WTC11 (cell line): Measurements from ENCODE around the gene RETSAT. TPM values are rescaled to one million over a fixed set of nuclear protein-coding genes. Genes with fewer than 3 reads are reported as not detected.
"Not testable (repeated sequence)": the region's sequence is repeated elsewhere in the genome, so short reads cannot be mapped to it uniquely, and the experiment has no call there.

Experiments
- ATAC-seq: fragments of 200-7000 bp; cut with Tn5 transposase; 2 replicates; pipeline ENCODE4 v1.10.0; 2021; ENCODE audit warnings: mild to moderate bottlenecking, moderate library complexity
- CTCF ChIA-PET: fragments of 300-600 bp; sonication (Branson Sonifier 250); formaldehyde crosslinking; loops from one replicate; lab custom pipeline; 2021; ENCODE audit warnings: antibody characterized with exemption; lab: Charles Lee
- POLR2A ChIA-PET: fragments of 350-600 bp; sonication (Branson Sonifier 250); formaldehyde crosslinking; loops from one replicate; lab custom pipeline; 2021; ENCODE audit warnings: antibody characterized with exemption; lab: Charles Lee
- DNase-seq: peaks from one replicate; pipeline ENCODE4 v3.0.0; 2021; ENCODE audit warnings: low spot score
- H3K27ac Mint-ChIP-seq: 2 replicates; pipeline ENCODE4 v1.8.0; 2021; ENCODE audit warnings: mixed read lengths
- H3K27me3 Mint-ChIP-seq: 2 replicates; pipeline ENCODE4 v1.8.0; 2021; ENCODE audit warnings: low read depth, mild to moderate bottlenecking, moderate library complexity, mixed read lengths
- H3K36me3 Mint-ChIP-seq: 2 replicates; pipeline ENCODE4 v1.8.0; 2021; ENCODE audit warnings: mixed read lengths
- H3K4me1 Mint-ChIP-seq: 2 replicates; pipeline ENCODE4 v1.8.0; 2022; ENCODE audit warnings: mixed read lengths
- H3K4me3 Mint-ChIP-seq: 2 replicates; pipeline ENCODE4 v1.8.0; 2021; ENCODE audit warnings: mild to moderate bottlenecking, moderate library complexity, mixed read lengths
- H3K9me3 Mint-ChIP-seq: 2 replicates; pipeline ENCODE4 v1.8.0; 2021; ENCODE audit warnings: mixed read lengths
- AFF4 ChIP-seq: sonication (generic); formaldehyde crosslinking; IDR thresholded peaks from 2 replicates; pipeline ENCODE4 v1.8.1; 2023; ENCODE audit warnings: mild to moderate bottlenecking, missing genetic modification reagents, borderline replicate concordance
- ARID4B ChIP-seq: sonication (generic); formaldehyde crosslinking; IDR thresholded peaks from 2 replicates; pipeline ENCODE4 v1.8.0; 2023; ENCODE audit warnings: missing genetic modification reagents, mild to moderate bottlenecking, borderline replicate concordance
- CREB1 ChIP-seq: sonication (generic); formaldehyde crosslinking; IDR thresholded peaks from 2 replicates; pipeline ENCODE4 v1.8.0; 2023; ENCODE audit warnings: mild to moderate bottlenecking, missing genetic modification reagents
- FOXJ3 ChIP-seq: sonication (generic); formaldehyde crosslinking; IDR thresholded peaks from 2 replicates; pipeline ENCODE4 v1.9.0; 2021; ENCODE audit warnings: missing genetic modification reagents, mild to moderate bottlenecking, borderline replicate concordance
- GTF2I ChIP-seq: fragments of 250-450 bp; sonication (Bioruptor Pico); conservative IDR thresholded peaks from 2 replicates; pipeline ENCODE4 v1.4.0; 2021; ENCODE audit warnings: mild to moderate bottlenecking
- JAZF1 ChIP-seq: fragments of 250-450 bp; sonication (Bioruptor Pico); IDR thresholded peaks from 2 replicates; pipeline ENCODE4 v1.9.0; 2021; ENCODE audit warnings: moderate library complexity, mild to moderate bottlenecking, inconsistent platforms
- KAT7 ChIP-seq: sonication (generic); formaldehyde crosslinking; IDR thresholded peaks from 2 replicates; pipeline ENCODE4 v1.8.1; 2023; ENCODE audit warnings: missing genetic modification reagents, mild to moderate bottlenecking, borderline replicate concordance
- MXD4 ChIP-seq: fragments of 250-450 bp; sonication (Bioruptor Pico); IDR thresholded peaks from 2 replicates; pipeline ENCODE4 v1.8.0; 2021; ENCODE audit warnings: mild to moderate bottlenecking, moderate library complexity, borderline replicate concordance
- NFE2L1 ChIP-seq: sonication (generic); formaldehyde crosslinking; IDR thresholded peaks from 2 replicates; pipeline ENCODE4 v1.8.1; 2023; ENCODE audit warnings: missing genetic modification reagents
- NFYB ChIP-seq: sonication (generic); formaldehyde crosslinking; conservative IDR thresholded peaks from 2 replicates; pipeline ENCODE4 v1.8.0; 2022; ENCODE audit warnings: low read depth, missing genetic modification reagents
- PRRX2 ChIP-seq: fragments of 250-450 bp; sonication (Bioruptor Pico); IDR thresholded peaks from 2 replicates; pipeline ENCODE4 v1.8.0; 2021; ENCODE audit warnings: mild to moderate bottlenecking
- SMAD3 ChIP-seq: sonication (generic); formaldehyde crosslinking; IDR thresholded peaks from 2 replicates; pipeline ENCODE4 v1.8.0; 2022; ENCODE audit warnings: missing genetic modification reagents, mild to moderate bottlenecking, borderline replicate concordance
- SP1 ChIP-seq: sonication (generic); formaldehyde crosslinking; conservative IDR thresholded peaks from 2 replicates; pipeline ENCODE4 v1.8.1; 2022; ENCODE audit warnings: missing genetic modification reagents
- TEAD1 ChIP-seq: sonication (generic); formaldehyde crosslinking; IDR thresholded peaks from 2 replicates; pipeline ENCODE4 v1.8.0; 2022; ENCODE audit warnings: mild to moderate bottlenecking, missing genetic modification reagents
- TEAD4 ChIP-seq: sonication (generic); formaldehyde crosslinking; IDR thresholded peaks from 2 replicates; pipeline ENCODE4 v1.8.0; 2022; ENCODE audit warnings: mild to moderate bottlenecking, missing genetic modification reagents
- ZNF121 ChIP-seq: sonication (generic); formaldehyde crosslinking; IDR thresholded peaks from 2 replicates; pipeline ENCODE4 v1.8.0; 2023; ENCODE audit warnings: missing genetic modification reagents
- ZNF263 ChIP-seq: sonication (generic); formaldehyde crosslinking; IDR thresholded peaks from 2 replicates; pipeline ENCODE4 v1.8.1; 2022; ENCODE audit warnings: low read depth, mild to moderate bottlenecking, moderate library complexity, missing genetic modification reagents
- ZNF317 ChIP-seq: sonication (generic); formaldehyde crosslinking; IDR thresholded peaks from 2 replicates; pipeline ENCODE4 v1.8.1; 2023; ENCODE audit warnings: low read depth, mild to moderate bottlenecking, moderate library complexity, missing genetic modification reagents, borderline replicate concordance
- ZNF671 ChIP-seq: fragments of 250-450 bp; sonication (Bioruptor Pico); IDR thresholded peaks from 2 replicates; pipeline ENCODE4 v1.8.0; 2021; ENCODE audit warnings: mild to moderate bottlenecking
- total RNA-seq: library from RNA; stranded (reverse); gene quantifications from 3 replicates; pipeline ENCODE4 v1.2.3, GENCODE V29; 2021
- TF ChIP-seq, protein P1 (sequence below): sonication (generic); formaldehyde crosslinking; IDR thresholded peaks from 2 replicates; pipeline ENCODE4 v1.8.0; 2022; ENCODE audit warnings: mild to moderate bottlenecking, missing genetic modification reagents

The RETSAT gene
- total RNA-seq, 1 experiment from 2014 or later, result 24.4 TPM

DNA sequence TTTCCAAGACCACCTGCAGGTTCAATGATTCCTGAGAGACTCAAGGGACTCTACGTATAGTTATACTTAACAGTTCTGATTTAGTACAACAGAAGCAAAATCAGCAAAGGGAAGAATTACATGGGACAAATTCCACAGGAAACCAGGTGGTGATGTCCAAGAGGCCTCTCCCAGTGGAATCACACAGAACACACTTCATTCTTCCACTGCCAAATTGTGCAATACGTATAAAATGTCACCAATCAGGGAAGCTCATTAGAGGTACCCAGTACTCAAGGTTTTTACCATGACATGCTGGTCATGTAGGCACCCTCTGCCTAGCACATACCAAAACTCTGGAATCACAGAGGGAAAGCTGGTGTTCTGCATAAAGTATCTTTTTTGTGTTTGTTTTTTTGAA, 33.4 kb upstream of the RETSAT start (continued):
- no peak for TF ChIP-seq CREB1 (CRISPR knock-in tag)
- TF ChIP-seq NFYB, result no peak

- ATAC-seq (no peak), DNase-seq (no peak)
- POLR2A ChIA-PET, result no interaction called here
- H3K9me3 Mint-ChIP-seq, result peaks cover 3% of the 10 kb centered on the region; the same call in 1 of the 2 replicates
- H3K36me3 Mint-ChIP-seq, result peaks cover 22% of the 10 kb centered on the region
- H3K27ac Mint-ChIP-seq, result peak overlapping the region; percentile 76
- no peaks in the 10 kb centered on the region; the same call in 1 of the 2 replicates for H3K27me3 Mint-ChIP-seq
- no peak for TF ChIP-seq TEAD1 (CRISPR knock-in tag)
- no peak overlapping the region for H3K4me3 Mint-ChIP-seq
- H3K4me1 Mint-ChIP-seq, result peaks cover 24% of the 10 kb centered on the region
- CTCF ChIA-PET, result interaction anchor here (0.8 to 2.6 kb wide), 2 partner anchors 153 to 166 kb away, joined by 3 to 9 read pairs; partner anchors contain the start of gene MAT2A
These were observed 31.4 kb upstream of the RETSAT start for GRCh38 chr2:85385746-85386145.

GRCh38 chr2:85383850-85384249, 29.5 kb upstream of the RETSAT start:
- POLR2A ChIA-PET, result no interaction called here
- Mint-ChIP-seq H3K4me1 (peaks cover 20% of the 10 kb centered on the region), H3K4me3 (no peak overlapping the region)

DNA sequence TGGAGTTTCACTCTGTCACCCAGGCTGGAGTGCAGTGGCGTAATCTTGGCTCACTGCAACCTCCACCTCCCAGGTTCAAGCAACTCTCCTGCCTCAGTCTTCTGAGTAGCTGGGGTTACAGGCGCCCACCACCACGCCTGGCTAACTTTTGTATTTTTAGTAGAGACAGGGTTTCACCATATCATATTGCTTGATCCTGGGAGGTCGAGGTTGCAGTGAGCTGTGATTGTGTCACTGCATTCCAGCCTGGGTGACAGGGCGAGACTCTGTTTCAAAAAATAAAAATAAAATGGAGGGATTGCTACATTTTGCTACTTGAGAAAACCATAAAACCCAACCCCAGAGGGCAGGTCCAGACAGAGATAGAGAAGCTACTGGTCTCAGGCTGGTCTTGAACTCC, 28.8 kb upstream of the RETSAT start:
- CTCF ChIA-PET, result interaction anchor here (0.6 kb wide), 1 partner anchor 156 kb away, joined by 3 read pairs; the partner anchor contains the start of gene MAT2A
- H3K27ac Mint-ChIP-seq, result not testable (repeated sequence)

More at GRCh38 chr2:85383850-85384249, 29.5 kb upstream of the RETSAT start:
- peaks cover 40% of the 10 kb centered on the region for H3K36me3 Mint-ChIP-seq
- peaks cover 15% of the 10 kb centered on the region for H3K9me3 Mint-ChIP-seq
- TF ChIP-seq TEAD1 (CRISPR knock-in tag) (no peak), ZNF317 (CRISPR knock-in tag) (no peak), SP1 (CRISPR knock-in tag) (no peak), FOXJ3 (CRISPR knock-in tag) (no peak), ZNF121 (no peak), ARID4B (CRISPR knock-in tag) (no peak), AFF4 (CRISPR knock-in tag) (no peak), TEAD4 (CRISPR knock-in tag) (no peak), GTF2I (CRISPR knock-in tag) (no peak), PRRX2 (CRISPR knock-in tag) (no peak), NFE2L1 (CRISPR knock-in tag) (no peak), MXD4 (CRISPR knock-in tag) (no peak), ZNF263 (CRISPR knock-in tag) (no peak), KAT7 (CRISPR knock-in tag) (no peak), JAZF1 (CRISPR knock-in tag) (no peak), CREB1 (CRISPR knock-in tag) (no peak), ZNF671 (no peak), SMAD3 (CRISPR knock-in tag) (no peak), NFYB (no peak)
- TF ChIP-seq, protein P1, sequence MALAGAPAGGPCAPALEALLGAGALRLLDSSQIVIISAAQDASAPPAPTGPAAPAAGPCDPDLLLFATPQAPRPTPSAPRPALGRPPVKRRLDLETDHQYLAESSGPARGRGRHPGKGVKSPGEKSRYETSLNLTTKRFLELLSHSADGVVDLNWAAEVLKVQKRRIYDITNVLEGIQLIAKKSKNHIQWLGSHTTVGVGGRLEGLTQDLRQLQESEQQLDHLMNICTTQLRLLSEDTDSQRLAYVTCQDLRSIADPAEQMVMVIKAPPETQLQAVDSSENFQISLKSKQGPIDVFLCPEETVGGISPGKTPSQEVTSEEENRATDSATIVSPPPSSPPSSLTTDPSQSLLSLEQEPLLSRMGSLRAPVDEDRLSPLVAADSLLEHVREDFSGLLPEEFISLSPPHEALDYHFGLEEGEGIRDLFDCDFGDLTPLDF, result no peak
- DNase-seq, result no peak
- no peaks in the 10 kb centered on the region; the same call in 1 of the 2 replicates for H3K27me3 Mint-ChIP-seq
- H3K27ac Mint-ChIP-seq, result no peak overlapping the region
- CTCF ChIA-PET, result interaction anchor here (2.6 kb wide), 1 partner anchor 168 kb away, joined by 9 read pairs; no protein-coding TSS in a partner anchor
- no peak for ATAC-seq

More for the DNA sequence above, 28.8 kb upstream of the RETSAT start:
- H3K27me3 Mint-ChIP-seq, DNase-seq, ATAC-seq, H3K4me3 Mint-ChIP-seq: not testable (repeated sequence)
- peaks cover 47% of the 10 kb centered on the region for H3K36me3 Mint-ChIP-seq
- H3K4me1 Mint-ChIP-seq, result peaks cover 20% of the 10 kb centered on the region
- peaks cover 17% of the 10 kb centered on the region for H3K9me3 Mint-ChIP-seq
- POLR2A ChIA-PET, result interaction anchor here (0.7 to 1.1 kb wide), 2 partner anchors 97 to 178 kb away, joined by 3 to 5 read pairs; partner anchors contain the start of gene GGCX
